GM18519 (cell line): ENCODE measurements around the gene ZNF385D.

Source experiments
- ATAC-seq: cut with Tn5 transposase; IDR thresholded peaks from one replicate; pipeline ENCODE4 v1.9.1; 2021; ENCODE audit warnings: mild to moderate bottlenecking, moderate library complexity; ENCODE audit not compliant: unreplicated experiment, low FRiP score

Gene ZNF385D

DNA sequence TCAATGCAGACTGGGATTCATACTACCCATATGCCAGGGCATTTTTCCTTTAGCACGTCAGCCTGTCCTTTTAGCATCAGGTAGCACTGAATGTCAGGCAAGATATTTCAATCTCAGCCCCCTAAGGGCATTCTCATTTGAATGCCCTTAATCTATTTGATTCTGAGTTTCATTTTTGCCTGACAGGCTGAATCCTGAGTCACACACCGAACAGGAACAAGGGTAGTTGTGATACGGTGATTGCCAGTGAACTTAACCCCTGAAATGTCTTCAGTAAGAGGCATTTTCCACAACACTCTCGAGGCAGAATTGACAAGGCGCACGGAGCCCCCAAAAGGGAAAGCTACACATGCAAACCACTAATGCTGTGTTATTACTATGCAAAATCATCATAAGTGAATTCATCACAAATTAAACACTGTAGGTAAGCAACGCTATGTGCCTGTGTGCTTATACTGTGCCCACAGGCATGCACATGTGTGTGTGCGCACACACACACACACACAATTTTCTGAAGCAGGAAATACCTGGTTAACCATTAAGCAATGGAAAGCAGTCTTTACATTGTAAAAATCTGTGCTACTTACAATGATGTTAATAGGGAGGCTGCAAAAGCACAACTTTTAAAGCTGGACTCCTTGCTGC, 130.4 kb downstream of the ZNF385D start:
- ATAC-seq = no peak

DNA sequence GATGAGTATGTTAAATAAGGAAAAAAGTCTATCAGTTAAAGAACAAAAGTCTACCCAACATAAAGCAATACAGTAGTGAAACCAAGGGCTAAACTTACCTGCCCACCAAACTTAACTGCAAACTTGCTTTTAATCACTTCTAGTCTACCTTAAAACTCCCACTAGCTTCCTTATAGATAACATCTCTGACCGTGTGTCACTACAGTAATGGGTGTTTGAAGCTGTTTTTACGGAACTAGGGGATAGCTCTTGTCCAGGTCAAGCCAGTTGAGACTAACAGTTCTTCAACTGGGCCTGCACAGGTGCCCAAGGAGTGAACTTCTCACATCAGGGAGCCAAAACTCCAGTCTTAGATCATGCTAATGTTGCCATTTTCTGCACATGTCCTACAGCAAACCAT, 132.3 kb downstream of the ZNF385D start:
- ATAC-seq = no peak

DNA sequence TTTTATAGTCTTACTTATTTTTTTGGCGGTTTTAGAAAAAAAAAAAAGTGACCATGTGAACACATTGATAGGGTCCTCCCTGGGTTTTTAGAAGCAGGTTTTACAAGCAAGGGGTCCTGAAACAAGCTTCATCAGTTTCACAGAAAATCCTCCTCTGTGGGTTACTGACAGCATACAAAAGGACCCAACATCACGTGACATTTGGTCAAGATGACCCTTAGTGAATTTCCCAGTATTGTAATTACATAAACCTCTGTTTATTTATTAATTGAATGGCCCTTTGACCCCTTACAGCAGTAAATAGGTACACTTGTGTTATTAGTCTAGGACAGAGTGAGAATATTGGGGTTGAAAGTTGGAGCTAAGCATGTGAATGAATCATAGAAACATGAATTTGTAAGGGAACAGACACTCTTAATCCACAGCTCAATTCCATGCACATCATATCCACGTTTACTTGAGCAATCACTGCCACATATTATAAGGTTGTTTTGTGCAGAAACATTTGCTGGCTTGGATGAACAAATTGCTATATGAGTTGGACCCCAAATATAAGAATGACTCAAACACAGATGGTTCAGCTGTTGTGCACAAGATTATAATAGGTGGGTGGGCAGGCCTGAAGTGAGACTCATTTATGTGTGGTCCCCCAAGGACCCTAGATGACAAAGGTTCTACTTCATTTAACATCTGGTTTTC, 137.5 kb downstream of the ZNF385D start:
- no peak for ATAC-seq

DNA sequence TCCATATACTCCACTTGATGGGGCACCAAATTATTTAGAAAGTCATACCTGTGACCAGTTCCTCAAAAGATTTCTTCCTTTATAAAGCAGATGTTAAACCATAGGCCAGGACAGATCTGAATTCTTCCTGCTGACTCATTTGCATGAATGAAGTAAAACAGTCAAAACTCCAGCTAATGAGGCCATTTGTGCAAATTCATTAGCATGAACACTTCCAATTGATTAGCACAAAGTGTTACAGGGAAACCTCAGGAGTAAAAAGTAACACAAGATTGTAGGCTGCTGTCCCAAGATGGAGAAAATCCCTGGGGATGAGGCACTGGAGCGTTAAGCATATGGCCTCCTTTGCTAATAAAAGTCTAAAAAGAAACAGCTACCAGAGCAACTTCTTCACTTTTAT, 149.8 kb downstream of the ZNF385D start:
- no peak for ATAC-seq

DNA sequence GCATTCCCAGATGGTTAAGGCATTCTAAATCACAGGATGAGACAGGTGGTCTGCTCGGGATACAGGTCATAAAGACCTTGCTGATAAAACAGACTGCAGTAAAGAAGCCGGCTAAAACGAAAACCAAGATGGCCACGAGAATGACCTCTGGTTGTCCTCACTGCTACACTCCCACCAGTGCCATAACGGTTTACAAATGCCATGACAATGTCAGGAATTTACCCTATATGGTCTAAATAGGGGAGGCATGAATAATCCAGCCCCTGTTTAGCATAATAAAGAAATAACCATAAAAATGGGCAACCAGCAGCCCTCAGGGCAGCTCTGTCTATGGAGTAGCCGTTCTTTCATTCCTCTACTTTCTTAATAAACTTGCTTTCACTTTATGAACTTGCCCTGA, 151.1 kb downstream of the ZNF385D start:
- ATAC-seq = no peak

DNA sequence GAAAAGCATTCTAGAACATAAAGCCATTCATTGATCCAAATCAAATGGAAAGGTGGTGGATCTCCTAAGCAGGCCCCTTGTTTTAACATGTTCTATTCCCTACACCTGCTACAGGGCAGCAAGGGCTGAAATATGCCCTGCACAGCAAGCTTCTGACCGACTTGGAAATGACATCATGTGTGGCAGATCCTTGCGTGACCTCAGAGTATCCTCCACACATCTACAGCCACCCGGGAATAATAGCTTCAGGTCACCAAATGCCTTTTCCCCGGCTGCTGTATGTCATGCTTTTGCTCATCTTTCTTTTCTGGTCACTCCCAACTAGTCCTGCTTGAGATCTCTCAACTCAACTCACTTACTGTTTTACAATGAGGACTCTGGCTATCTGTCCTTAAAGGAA, 158.2 kb downstream of the ZNF385D start:
- ATAC-seq = no peak

DNA sequence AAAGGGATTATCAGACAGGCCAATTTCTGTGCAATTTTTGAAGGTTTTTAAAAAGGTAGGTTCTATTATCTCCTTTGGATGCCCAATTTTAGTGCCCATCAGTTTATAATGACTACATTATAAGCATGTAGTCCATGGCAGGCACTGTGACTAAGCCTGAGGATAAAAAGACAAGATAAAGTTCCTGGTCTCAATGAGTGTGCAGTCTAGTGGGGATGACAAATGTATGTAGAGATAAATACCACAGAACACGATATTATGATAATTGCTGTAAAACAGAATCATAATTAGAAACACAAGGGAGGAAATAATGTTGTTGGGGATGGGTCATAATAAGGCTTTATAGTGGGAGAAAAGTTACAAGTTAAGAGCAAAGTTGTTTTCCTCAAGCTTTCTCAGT, 163.1 kb downstream of the ZNF385D start:
- ATAC-seq = no peak

DNA sequence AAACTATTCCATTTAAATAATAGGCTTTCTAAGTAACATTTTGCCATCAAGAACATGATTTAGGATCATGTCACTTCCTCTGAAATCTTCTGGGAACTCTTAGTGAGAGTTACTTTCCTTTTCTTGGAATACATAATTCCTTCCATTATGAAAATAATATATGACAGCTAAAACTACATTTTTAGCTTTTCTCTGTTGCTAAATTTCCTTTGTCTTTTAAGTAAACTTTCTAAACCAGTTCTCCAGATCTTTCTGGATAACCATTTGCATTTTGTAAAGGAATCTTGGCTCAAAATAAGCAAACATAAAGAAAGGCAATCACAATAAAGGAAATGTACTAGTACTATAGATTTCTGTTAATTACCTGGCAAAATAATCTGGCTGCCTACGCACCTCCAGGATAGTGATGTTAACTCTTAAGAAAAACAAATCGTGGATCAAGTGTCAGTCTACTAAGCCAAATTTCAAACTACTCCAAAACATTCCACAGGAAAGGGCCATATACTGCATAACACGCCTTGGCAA, 165.7 kb downstream of the ZNF385D start:
- no peak for ATAC-seq

DNA sequence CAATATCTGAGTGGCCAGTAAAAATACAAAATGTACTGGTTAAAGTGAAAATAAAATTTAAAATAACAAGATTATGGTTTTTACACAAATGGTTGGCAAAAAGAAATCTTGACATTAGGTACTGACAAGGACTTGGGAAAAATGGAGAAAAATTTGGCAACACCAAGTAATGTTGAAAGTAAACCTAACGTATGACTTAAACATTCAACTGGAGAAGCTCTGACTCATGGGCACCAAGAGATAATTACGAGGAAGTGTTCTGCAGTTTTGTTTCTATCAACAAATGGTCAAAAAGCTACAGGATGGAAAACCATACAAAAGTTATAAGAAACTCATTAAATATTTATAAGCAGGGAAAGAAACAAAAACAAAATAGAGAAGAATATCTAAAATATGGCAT, 177.7 kb downstream of the ZNF385D start:
- ATAC-seq = no peak

DNA sequence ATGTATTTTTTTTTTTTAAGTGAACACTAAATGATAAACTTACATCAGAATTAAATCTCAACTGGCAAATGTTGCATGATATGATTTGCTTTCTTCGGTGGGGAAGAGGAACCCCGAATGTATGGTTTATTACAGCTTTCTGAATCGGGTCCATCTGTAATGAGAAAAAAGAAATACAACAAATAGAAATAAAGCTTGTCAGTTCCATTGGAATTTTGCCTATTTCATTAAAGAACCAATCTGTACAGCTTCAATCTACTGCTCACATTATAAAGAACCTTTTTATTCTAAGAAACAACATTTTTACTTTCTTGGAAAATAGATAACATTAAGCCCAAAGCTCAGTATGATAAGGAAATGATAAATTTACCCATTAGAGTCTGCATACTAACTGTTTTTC, 186.5 kb downstream of the ZNF385D start:
- no peak for ATAC-seq

DNA sequence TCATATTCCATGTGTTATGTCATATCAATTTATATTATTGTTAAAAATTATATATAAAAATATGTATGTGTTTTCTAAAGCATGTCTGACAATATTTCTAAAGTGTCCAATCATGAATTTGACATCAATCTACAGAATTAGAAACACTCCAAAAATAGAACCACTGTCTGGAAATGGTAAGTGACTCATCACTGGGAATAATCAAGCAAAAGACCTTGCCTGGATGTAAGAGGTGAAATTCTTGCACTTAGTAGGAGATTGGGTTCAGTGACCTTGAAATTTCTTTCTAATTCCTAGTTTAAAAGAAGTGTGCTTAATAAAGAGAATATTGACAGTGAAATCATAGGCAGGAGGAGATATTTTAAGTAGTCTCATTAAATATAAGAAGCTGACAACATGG, 188.8 kb downstream of the ZNF385D start:
- ATAC-seq = no peak

DNA sequence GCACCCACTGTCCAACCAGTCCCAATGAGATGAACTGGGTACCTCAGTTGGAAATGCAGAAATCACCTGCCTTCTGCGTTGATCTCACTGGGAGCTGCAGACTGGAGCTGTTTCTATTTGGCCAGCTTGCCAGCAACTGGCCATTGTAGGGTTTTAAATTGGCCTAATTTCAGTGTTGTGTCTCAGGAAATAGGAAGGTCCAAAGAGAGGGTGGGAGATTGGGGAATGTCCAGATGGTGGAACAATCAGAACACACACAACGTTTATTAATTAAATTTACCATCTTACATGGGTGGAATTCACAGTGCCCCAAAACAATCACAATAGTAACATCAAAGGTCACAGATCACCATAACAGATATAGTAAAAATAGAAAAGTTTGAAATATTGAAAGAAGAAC, 189.5 kb downstream of the ZNF385D start:
- ATAC-seq = no peak

DNA sequence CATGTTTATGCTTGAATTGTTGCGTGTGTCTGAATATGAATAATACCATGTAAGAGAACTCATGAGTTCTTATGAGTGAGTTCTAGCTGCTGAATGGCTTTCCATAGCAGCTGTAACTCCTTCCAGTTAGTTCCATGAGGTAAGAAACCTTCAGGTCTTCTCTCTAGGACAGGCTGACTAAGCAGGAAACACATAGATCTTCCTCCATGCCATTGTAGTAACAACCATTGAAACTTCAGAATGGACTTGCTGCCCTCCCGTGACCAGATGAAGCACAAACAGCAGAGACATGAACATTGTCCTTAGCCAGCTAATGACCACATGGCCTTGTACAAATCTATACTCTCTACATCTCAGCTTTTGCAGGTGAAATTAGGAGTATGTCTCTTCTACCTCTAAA, 200.0 kb downstream of the ZNF385D start:
- no peak for ATAC-seq

DNA sequence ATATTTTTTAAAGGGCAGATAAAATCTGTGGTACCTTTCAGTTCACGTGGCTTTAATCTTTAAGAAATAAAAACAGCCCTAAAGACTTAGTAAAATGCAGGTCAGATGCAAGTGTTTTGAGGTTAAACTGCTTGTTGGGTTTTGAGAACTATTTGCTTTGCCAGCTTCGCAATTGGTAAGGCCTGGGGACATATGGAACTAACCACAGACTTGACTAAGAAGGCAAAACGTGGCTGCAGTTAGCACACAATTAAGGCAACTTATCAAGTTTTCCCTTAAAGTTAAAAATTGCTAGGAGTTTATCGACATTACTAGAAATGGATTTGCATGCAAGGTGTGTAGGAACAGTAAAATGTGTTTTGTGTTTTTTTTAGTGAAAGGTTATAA, 206.9 kb downstream of the ZNF385D start:
- ATAC-seq = no peak

DNA sequence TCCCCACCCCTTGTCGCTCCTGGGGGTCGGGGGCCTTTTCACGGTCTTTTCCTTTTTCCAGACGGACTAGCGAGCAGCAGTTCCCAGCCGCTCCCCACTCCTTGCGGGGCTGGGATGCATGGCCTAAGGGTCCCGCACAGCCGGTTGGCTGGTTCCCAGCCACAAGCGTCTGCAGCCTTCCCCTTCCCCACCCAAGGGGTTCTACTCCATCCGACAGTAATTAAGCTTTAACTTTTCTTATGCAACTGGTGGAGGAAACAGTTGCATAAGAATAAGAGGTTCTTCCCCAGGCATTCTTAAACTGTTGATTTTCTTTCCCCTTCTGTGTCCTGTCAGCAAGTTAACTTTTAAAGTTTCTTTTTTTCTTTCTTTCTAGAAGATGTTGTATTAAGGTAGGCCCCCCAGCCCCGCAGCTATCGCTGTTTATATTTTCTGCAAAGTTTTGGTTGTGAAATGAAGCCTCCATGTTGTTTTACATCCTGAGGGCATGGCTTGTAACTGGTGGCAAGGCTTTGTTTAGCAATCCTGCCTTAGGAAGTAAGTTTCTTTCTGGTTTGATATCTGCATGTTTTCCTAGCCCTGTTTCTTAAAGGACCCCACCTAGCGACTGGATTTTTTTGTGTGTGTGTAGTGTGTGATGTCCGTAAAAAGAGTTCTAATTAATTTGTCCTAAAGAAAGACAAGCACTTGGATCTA, 207.5 kb downstream of the ZNF385D start:
- no peak for ATAC-seq

DNA sequence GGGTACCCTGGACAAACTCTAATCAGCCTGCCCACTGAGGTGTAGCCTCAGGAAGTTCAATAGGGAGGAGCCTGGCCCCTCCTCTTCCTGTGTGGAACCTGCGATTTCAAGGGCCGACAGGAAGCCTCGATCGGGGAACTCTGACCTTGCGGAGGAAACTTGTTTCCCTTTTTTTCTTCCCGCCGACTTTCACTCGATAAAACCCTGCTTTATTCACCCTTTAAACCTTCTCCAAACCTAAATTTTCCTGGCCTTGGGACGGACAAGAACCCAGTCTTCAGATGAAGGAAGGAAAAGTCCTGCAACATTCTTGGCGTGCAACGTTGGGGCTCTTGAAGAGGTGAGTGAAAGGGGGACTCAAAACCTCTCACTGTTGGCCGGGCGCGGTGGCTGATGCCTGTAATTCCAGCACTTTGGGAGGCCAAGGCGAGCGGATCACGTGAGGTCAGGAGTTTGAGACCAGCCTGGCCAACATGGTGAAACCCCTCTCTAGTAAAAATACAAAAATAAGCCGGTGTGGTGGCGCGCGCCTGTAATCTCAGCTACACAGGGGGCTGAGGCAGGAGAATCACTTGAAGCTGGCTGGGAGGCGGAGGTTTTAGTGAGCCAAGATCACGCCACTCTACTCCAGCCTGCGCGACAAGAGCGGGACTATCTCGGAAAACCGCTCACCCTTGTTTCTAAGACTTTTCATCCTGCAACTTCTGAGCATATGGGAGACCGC, 208.2 kb downstream of the ZNF385D start:
- no peak for ATAC-seq

DNA sequence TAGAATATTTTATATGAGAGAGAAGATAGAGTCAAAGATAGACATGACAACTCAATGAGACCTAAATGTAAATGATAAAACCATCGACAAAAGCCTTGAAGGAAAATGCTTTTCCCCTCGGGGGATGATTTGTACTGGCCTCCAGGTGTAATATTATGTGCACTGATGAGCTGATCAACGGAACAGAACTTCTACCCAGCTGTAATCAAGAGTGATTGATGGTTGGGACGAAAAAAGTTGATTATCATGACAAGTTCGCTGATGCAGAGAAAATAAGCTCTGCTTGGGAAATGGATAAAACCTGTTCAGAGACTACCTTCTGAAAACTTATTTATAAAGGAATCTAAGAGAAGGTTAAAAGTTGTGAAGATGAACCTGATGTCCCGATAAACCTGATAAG, 210.7 kb downstream of the ZNF385D start:
- ATAC-seq = no peak

DNA sequence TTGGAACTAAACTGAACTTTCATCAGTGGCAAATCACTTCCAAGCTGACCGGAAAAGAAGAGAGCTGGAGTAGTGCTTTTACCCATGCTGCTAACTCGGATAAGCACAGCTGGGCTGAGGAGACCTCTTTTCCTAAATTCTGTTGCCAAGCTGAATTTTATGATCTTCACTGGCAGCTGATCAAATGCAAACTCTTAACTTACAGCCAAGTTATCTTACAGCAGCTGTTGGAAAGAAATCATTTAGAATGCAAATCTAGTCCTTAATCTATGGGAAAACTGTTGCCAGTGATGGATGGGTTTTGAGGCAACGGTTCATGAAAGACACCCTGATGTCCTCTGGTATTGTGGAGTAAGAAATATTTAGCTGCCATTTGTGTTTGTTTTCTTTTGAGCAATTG, 216.5 kb downstream of the ZNF385D start:
- ATAC-seq = no peak

DNA sequence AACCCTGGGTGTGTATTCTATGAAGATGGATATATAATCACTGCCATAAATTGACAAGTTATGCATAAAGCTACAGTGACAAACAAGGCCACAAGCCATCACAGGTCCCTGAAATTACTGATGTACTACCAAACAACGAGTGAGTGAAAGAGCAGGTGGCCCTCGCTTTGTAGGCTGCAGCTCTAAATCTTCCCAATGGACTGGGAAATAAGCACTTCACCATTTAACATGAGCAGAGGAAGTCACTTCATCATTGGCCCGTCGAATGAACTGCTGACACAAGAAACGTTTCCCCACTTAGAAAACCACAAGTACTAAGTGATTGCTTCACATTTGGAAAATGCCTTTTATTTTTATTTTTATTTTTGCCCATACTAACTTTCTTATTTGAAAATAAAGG, 218.0 kb downstream of the ZNF385D start:
- no peak for ATAC-seq

DNA sequence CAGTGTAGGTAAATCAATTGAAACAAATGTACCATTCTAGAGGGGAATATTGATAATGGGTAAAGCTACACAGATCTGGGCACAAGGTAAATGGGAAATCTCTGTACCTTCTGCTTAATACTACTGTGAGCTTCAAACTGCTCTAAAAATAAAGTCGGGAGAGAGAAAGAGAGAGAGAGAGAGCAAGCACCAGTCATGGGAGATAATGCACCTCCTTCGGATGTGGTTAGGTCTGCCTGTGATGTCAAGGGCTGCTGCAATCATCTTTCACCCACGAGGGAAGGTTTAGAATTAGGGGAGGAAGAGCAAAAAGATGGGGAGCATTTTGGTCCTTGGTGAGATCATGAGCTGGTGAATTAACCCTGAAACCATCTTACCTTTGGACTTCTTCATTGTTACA, 219.1 kb downstream of the ZNF385D start:
- ATAC-seq = no peak
